ENCODE results near the gene SORBS1. TPM values are rescaled to one million over a fixed set of nuclear protein-coding genes. Genes with fewer than 3 reads are reported as not detected.

Gene SORBS1
- total and polyA plus RNA-seq, 9 of the 15 experiments (the other 6 are each of a cell fraction or from before 2014, with no cell fraction given): 2.0 to 13.3 (median 6.5) TPM

GRCh38 chr10:95531994-95532399 lies 29.2 kb downstream of the SORBS1 start (continued):
- TF ChIP-seq ARID4B (CRISPR knock-in tag; IDR thresholded peaks at IDR 0.05): no peak
- peak; percentile 46; the same call in 1 of the 2 replicates for TF ChIP-seq TRIM28 (IDR thresholded peaks at IDR 0.05)
- TF ChIP-seq TFAP4 (CRISPR knock-in tag; IDR thresholded peaks at IDR 0.05; ENCODE audit: borderline replicate concordance): peak; percentile 96
- TF ChIP-seq NCOA2 (IDR thresholded peaks at IDR 0.05; ENCODE audit: partially characterized antibody in 2 of 2): peak; percentile 84 to 87
- no peak for TF ChIP-seq SAP30 (IDR thresholded peaks at IDR 0.05; ENCODE audit: borderline replicate concordance, insufficient read depth, low read depth, low read length, poor library complexity, severe bottlenecking)
- TF ChIP-seq CREB1 (IDR thresholded peaks at IDR 0.05): peak; percentile 75
- TF ChIP-seq CREB1 (CRISPR knock-in tag; IDR thresholded peaks at IDR 0.05): no peak
- no peak for TF ChIP-seq ZKSCAN8 (CRISPR knock-in tag; IDR thresholded peaks at IDR 0.05)
- TF ChIP-seq SMARCC2 (IDR thresholded peaks at IDR 0.05; ENCODE audit: low read depth): peak; percentile 95
- no peak for TF ChIP-seq GMEB1 (CRISPR knock-in tag; IDR thresholded peaks at IDR 0.05)
- TF ChIP-seq ZZZ3 (IDR thresholded peaks at IDR 0.05): no peak
- no peak for TF ChIP-seq SNAPC5 (CRISPR knock-in tag; IDR thresholded peaks at IDR 0.05)
- TF ChIP-seq MEF2D (tag; conservative IDR thresholded peaks at IDR 0.05; ENCODE audit: low read depth): peak; percentile 46; the same call in 1 of the 2 replicates
- no peak for TF ChIP-seq FOXP4 (CRISPR knock-in tag; IDR thresholded peaks at IDR 0.05; ENCODE audit: borderline replicate concordance)
- TF ChIP-seq SIRT6 (IDR thresholded peaks at IDR 0.05; ENCODE audit: low read depth, low read length): no peak
- TF ChIP-seq ELF4 (CRISPR knock-in tag; IDR thresholded peaks at IDR 0.05): peak; percentile 94
- peak; percentile 47 for TF ChIP-seq NCOA4 (IDR thresholded peaks at IDR 0.05; ENCODE audit: partially characterized antibody)
